NCI-H2196 treated with DMSO at 0.1 percent for 48 hours (cell line): ENCODE data around the gene SND1.

Experiments
- DNase-seq: peaks from one replicate; lab custom pipeline; 2025; ENCODE audit not compliant: unreplicated experiment; lab: John Stamatoyannopoulos, UW

SND1 gene

GRCh38 chr7:127764681-127765080 is 112.7 kb downstream of the SND1 start:
- DNase-seq = no peak

- no peak for DNase-seq
Observed at GRCh38 chr7:127765150-127765549, 113.2 kb downstream of the SND1 start.

- no peak for DNase-seq
Observed at GRCh38 chr7:127766831-127767459, 115.0 kb downstream of the SND1 start.

GRCh38 chr7:127768241-127768640 is 116.2 kb downstream of the SND1 start:
- no peak for DNase-seq

GRCh38 chr7:127769137-127769536 is 117.1 kb downstream of the SND1 start:
- DNase-seq = no peak

GRCh38 chr7:127769696-127770400 is 117.9 kb downstream of the SND1 start:
- DNase-seq = no peak

GRCh38 chr7:127770885-127771284 is 118.9 kb downstream of the SND1 start:
- no peak for DNase-seq

GRCh38 chr7:127771707-127772106 is 119.7 kb downstream of the SND1 start:
- DNase-seq = no peak

GRCh38 chr7:127776776-127777386 is 124.9 kb downstream of the SND1 start:
- no peak for DNase-seq

- DNase-seq = no peak
Observed at GRCh38 chr7:127780489-127780888, 128.5 kb downstream of the SND1 start.

- no peak for DNase-seq
Observed at GRCh38 chr7:127781081-127781480, 129.1 kb downstream of the SND1 start.

GRCh38 chr7:127782075-127782474 is 130.1 kb downstream of the SND1 start:
- no peak for DNase-seq

- DNase-seq = no peak
Observed at GRCh38 chr7:127782654-127783559, 130.9 kb downstream of the SND1 start.

- no peak for DNase-seq
Observed at GRCh38 chr7:127786184-127786583, 134.2 kb downstream of the SND1 start.

- DNase-seq = no peak
Observed at GRCh38 chr7:127789031-127789430, 137.0 kb downstream of the SND1 start.

GRCh38 chr7:127791446-127792189 is 139.6 kb downstream of the SND1 start:
- DNase-seq = no peak

- DNase-seq = peak; percentile 5
Observed at GRCh38 chr7:127792528-127793342, 140.7 kb downstream of the SND1 start.

GRCh38 chr7:127793582-127793981 is 141.6 kb downstream of the SND1 start:
- no peak for DNase-seq

- no peak for DNase-seq
Observed at GRCh38 chr7:127794136-127794535, 142.1 kb downstream of the SND1 start.

- DNase-seq = no peak
Observed at GRCh38 chr7:127794551-127794950, 142.6 kb downstream of the SND1 start.
